A673 (cell line): Measurements from ENCODE around the gene INHA. TPM values are rescaled to one million over a fixed set of nuclear protein-coding genes. Genes with fewer than 3 reads are reported as not detected.
A peak's percentile ranks its signal among the peaks of the same experiment; 100 is the strongest.

Source experiments
- BruUV-seq: library from RNA; stranded (reverse); fragments of 400-500 nt; replicated peaks from 2 replicates; lab custom pipeline; 2021; lab: Mats Ljungman, UMichigan
- CTCF ChIA-PET: fragments of 300-600 bp; sonication (Branson Sonifier 250); formaldehyde crosslinking; loops from one replicate; lab custom pipeline; 2022; ENCODE audit warnings: antibody characterized with exemption; lab: Charles Lee
- POLR2A ChIA-PET: fragments of 300-600 bp; sonication (Branson Sonifier 250); formaldehyde crosslinking; loops from one replicate; lab custom pipeline; 2022; ENCODE audit warnings: antibody characterized with exemption; ENCODE audit not compliant: low non-redundant PET; lab: Charles Lee
- DNase-seq: peaks from one replicate; pipeline ENCODE4 v3.0.0-alpha.2; 2015; ENCODE audit warnings: low spot score
- H3K27ac ChIP-seq: fragments of 200-600 bp; sonication (generic); 2 replicates; pipeline ENCODE4 v1.5.1; 2016; ENCODE audit warnings: mixed run types, low read depth, mild to moderate bottlenecking, mixed read lengths, antibody characterized with exemption, low read length; ENCODE audit not compliant: poor library complexity, severe bottlenecking
- H3K27me3 ChIP-seq: fragments of 200-600 bp; sonication (generic); replicated peaks from 2 replicates; pipeline ENCODE4 v1.6.1; 2017; ENCODE audit warnings: mixed run types, low read depth, mild to moderate bottlenecking, mixed read lengths, antibody characterized with exemption, low read length; ENCODE audit not compliant: insufficient read depth, poor library complexity
- H3K36me3 ChIP-seq: fragments of 200-600 bp; sonication (generic); 2 replicates; pipeline ENCODE4 v1.6.1; 2016; ENCODE audit warnings: mixed run types, mild to moderate bottlenecking, mixed read lengths, antibody characterized with exemption, low read length; ENCODE audit not compliant: insufficient read depth, poor library complexity, severe bottlenecking
- H3K4me1 ChIP-seq: fragments of 200-600 bp; sonication (generic); 2 replicates; pipeline ENCODE4 v1.6.1; 2017; ENCODE audit warnings: mixed run types, mild to moderate bottlenecking, mixed read lengths, antibody characterized with exemption, low read length; ENCODE audit not compliant: insufficient read depth, poor library complexity, severe bottlenecking
- H3K4me3 ChIP-seq: fragments of 200-600 bp; sonication (generic); 2 replicates; pipeline ENCODE4 v1.5.1; 2016; ENCODE audit warnings: low read depth, mixed run types, mild to moderate bottlenecking, mixed read lengths, low read length; ENCODE audit not compliant: poor library complexity, severe bottlenecking
- H3K9me3 ChIP-seq: fragments of 200-600 bp; sonication (generic); 2 replicates; pipeline ENCODE4 v1.6.1; 2016; ENCODE audit warnings: mixed run types, low read depth, mild to moderate bottlenecking, mixed read lengths, antibody characterized with exemption, low read length; ENCODE audit not compliant: poor library complexity, severe bottlenecking
- EZH2 ChIP-seq: fragments of 200-600 bp; sonication (generic); IDR thresholded peaks from 2 replicates; pipeline ENCODE4 v1.6.1; 2017; ENCODE audit warnings: borderline replicate concordance, low read depth, mild to moderate bottlenecking, mixed read lengths, antibody characterized with exemption, low read length; ENCODE audit not compliant: poor library complexity, severe bottlenecking
- intact Hi-C: fragments of 100-400 bp; cut with micrococcal nuclease; formaldehyde crosslinking; loops from one replicate; pipeline ENCODE4 v1.10.0; 2022; ENCODE audit not compliant: unreplicated experiment
- total RNA-seq: library from RNA; stranded (reverse); gene quantifications from 2 replicates; pipeline ENCODE4 v1.2.3, GENCODE V29; 2021
- TF ChIP-seq, protein P1 (sequence below): fragments of 300-800, 200-600 bp; sonication (generic); conservative IDR thresholded peaks from 2 replicates; pipeline ENCODE4 v1.5.1; 2017; ENCODE audit warnings: low read depth, mild to moderate bottlenecking, antibody characterized with exemption, low read length, moderate library complexity, mixed read lengths

The INHA gene
- total RNA-seq, 1 experiment from 2014 or later = not detected

DNA sequence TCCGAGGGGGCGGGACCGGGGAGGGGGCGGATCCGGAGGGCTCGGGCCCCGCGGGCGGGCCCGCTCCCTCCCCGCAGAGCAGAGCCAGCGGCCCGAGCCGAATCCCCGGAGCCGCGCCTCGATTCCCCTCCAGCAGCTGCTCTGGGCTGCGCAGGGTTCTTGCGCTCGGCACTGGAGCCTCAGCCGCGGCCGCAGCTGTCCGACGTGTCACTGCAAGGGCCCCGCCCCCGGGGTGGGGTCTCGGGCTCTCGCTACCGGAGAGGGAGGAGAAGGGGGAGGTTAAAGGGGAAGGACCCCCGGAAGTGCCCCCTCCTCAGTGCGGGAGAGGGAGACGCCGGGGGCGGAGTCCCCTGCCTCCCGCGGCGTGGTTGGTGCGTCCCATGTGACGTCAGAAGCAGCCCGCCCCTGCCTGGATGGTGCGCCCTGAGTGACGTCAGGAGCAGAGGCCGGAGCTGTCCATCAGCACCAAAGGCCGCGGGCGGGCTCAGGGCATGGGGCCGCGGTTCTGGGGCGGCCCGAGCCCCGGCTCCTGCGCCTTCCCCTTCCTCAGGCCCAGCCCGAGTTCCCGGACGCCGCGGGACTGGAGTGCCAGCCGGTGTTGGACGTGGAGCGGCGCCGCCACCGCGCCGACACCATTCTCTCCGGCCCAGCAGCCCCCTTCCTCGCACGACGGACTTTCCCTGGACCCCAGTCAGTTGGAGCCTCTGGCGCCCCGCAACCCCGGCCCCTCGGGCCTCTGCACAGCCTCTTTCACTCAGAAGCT, 28.3 kb upstream of the INHA start, which contains the start of the genes CHPF and TMEM198:
CHPF (minus strand) TSS at position 214 of the 763 bp plus-strand sequence. CDS start 271 bp downstream, outside the sequence.
TMEM198 (plus strand) TSS at position 433 of the 763 bp plus-strand sequence. CDS start 700 bp downstream, outside the sequence.
- TF ChIP-seq EZH2 = no peak
- TF ChIP-seq, protein P1, sequence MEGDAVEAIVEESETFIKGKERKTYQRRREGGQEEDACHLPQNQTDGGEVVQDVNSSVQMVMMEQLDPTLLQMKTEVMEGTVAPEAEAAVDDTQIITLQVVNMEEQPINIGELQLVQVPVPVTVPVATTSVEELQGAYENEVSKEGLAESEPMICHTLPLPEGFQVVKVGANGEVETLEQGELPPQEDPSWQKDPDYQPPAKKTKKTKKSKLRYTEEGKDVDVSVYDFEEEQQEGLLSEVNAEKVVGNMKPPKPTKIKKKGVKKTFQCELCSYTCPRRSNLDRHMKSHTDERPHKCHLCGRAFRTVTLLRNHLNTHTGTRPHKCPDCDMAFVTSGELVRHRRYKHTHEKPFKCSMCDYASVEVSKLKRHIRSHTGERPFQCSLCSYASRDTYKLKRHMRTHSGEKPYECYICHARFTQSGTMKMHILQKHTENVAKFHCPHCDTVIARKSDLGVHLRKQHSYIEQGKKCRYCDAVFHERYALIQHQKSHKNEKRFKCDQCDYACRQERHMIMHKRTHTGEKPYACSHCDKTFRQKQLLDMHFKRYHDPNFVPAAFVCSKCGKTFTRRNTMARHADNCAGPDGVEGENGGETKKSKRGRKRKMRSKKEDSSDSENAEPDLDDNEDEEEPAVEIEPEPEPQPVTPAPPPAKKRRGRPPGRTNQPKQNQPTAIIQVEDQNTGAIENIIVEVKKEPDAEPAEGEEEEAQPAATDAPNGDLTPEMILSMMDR = no peak
- H3K4me1 ChIP-seq = peaks cover 11% of the 10 kb centered on the region
- H3K27ac ChIP-seq = peak within 1 kb of the TSS; percentile 73
- peak within 1 kb of the TSS; percentile 64 for H3K4me3 ChIP-seq
- peak; percentile 97 for DNase-seq
- ChIA-PET POLR2A (interaction anchor here (0.7 kb wide), 1 partner anchor 1716 kb away, joined by 3 read pairs; no protein-coding TSS in a partner anchor), CTCF (interaction anchor here (0.6 to 1.7 kb wide), 4 partner anchors 14 to 101 kb away, joined by 3 to 7 read pairs (median 4); no protein-coding TSS in a partner anchor)
- no peaks in the 10 kb centered on the region for H3K9me3 ChIP-seq
- intact Hi-C loops = loop anchor here (1.0 to 2.0 kb wide), 2 partner anchors 54 to 145 kb away; partner anchors contain the start of gene STK11IP
- no peaks in the 10 kb centered on the region for H3K27me3 ChIP-seq
- no TSS peak for BruUV-seq
- peaks cover 3% of the 10 kb centered on the region for H3K36me3 ChIP-seq

DNA sequence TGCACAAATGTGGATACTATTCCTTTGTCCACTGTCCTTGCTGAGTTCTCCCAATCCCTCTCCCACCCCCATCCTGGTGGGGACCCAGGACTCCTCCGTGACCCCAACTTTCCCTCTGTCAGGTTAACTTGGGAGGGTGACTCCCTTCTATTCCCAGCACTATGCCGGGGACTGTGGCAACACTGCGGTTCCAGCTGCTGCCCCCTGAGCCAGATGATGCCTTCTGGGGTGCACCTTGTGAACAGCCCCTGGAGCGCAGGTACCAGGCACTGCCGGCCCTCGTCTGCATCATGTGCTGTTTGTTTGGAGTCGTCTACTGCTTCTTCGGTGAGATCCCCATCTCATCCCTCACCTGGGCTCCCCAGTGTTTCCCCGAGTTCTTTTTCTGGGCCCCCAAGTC, 27.5 kb upstream of the INHA start:
- POLR2A ChIA-PET = no interaction called here
- peak overlapping the region; percentile 64 for H3K4me3 ChIP-seq
- no peaks in the 10 kb centered on the region for H3K27me3 ChIP-seq
- peaks cover 11% of the 10 kb centered on the region for H3K4me1 ChIP-seq
- peaks cover 3% of the 10 kb centered on the region for H3K36me3 ChIP-seq
- no peak overlapping the region for H3K27ac ChIP-seq
- CTCF ChIA-PET = no interaction called here
- H3K9me3 ChIP-seq = no peaks in the 10 kb centered on the region
- TF ChIP-seq EZH2 = no peak
- TF ChIP-seq, protein P1 = no peak
- no TSS peak for BruUV-seq
- no peak for DNase-seq
- intact Hi-C loops = no loop called here

DNA sequence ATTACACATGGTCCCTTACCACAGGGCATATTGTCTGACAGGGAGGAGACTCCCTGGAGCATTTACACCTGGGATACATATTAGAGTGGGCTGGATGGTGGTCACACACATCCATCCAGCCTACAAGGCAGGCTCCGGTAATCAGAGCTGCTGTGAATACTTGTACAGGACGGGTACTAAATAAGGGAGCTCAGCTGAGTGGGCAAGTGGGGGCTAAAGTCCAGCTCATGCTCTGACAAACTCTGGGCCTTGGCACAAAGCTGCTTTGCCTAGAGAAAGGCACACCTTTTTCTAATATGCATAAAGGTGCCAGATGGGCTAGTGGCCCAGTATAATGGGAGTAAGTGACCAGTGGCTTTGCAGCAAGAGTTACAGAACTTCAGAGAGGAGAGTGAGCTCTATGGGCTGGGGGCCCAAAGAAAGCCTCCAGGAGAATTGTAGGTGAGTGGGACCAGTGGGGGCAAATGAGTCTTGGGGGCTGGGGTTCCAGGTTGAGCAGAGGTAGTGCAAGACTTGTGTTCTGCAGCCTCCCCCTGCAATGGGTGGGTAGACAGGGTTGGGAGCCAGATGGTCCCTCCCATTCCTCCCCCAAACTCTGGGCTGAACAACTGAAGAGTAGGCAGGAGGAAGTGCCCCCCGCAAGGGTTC, 26.7 kb upstream of the INHA start:
- no TSS peak for BruUV-seq
- Histone ChIP-seq H3K4me1 (peaks cover 11% of the 10 kb centered on the region), H3K4me3 (no peak overlapping the region), H3K27ac (no peak overlapping the region), H3K36me3 (peaks cover 3% of the 10 kb centered on the region), H3K27me3 (no peaks in the 10 kb centered on the region), H3K9me3 (no peaks in the 10 kb centered on the region)
- POLR2A ChIA-PET = no interaction called here
- no peak for TF ChIP-seq EZH2
- TF ChIP-seq, protein P1 = no peak
- CTCF ChIA-PET = no interaction called here
- intact Hi-C loops = no loop called here
- no peak for DNase-seq
